ENCODE data around the gene DCTN3.

DCTN3 gene

DNA sequence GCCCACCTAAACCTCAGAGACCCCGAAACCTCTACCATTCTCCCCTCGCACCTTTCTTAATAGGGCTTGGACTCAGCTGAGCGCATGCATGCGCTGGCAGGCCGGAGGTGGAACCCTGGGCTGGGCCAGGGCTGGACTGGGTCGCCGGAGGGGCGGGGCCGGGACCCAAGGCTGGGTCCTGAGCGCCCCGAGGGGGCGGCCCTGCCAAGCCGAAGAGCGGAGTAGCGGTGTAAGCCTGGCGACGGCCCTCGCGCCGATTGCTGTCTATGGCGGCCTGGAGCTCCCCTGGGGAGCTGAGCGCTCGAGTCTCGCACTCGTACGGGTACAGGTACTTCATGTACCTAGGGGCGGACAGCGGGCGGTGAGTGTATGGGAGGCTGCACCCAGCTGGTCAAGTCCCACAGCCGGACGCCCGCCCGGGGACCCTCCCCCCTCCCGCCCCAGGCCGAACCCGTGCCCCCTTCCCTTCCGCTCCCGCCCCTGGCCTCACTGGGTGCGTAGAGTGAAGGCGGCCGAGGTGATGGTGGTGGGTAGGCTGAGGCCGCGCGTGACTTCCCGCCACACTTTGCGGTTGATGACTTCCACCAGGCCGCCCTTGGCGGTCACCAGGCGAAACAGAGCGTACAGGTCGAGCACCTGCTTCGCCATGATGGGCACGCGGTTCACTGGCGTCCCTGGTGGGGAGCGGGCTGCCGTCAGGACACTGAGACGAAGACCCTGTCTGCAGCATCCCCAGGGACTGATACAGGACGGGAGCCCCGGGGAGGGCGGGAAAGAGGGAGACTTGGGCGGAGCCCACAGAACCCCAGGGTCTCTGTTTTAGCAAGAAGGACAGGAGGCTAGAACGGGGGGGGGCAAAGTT, 3.3 kb upstream of the DCTN3 start:
- H3K4me3 ChIP-seq (ENCODE audit: low read depth, low read length), result no peak overlapping the region
- H3K27me3 ChIP-seq (replicated peaks), result peaks cover 49% of the 10 kb centered on the region
- H3K36me3 ChIP-seq (replicated peaks), result no peaks in the 10 kb centered on the region
- in situ Hi-C loops (cut with HindIII; ENCODE audit: low pct_ligation_motif_present, low sequenced_read_pairs), result no loop called here
- DNase-seq, result no peak
- TF ChIP-seq, protein P1, sequence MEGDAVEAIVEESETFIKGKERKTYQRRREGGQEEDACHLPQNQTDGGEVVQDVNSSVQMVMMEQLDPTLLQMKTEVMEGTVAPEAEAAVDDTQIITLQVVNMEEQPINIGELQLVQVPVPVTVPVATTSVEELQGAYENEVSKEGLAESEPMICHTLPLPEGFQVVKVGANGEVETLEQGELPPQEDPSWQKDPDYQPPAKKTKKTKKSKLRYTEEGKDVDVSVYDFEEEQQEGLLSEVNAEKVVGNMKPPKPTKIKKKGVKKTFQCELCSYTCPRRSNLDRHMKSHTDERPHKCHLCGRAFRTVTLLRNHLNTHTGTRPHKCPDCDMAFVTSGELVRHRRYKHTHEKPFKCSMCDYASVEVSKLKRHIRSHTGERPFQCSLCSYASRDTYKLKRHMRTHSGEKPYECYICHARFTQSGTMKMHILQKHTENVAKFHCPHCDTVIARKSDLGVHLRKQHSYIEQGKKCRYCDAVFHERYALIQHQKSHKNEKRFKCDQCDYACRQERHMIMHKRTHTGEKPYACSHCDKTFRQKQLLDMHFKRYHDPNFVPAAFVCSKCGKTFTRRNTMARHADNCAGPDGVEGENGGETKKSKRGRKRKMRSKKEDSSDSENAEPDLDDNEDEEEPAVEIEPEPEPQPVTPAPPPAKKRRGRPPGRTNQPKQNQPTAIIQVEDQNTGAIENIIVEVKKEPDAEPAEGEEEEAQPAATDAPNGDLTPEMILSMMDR (IDR thresholded peaks at IDR 0.05; ENCODE audit: low read depth, low read length, missing control alignments), result no peak
- no peak overlapping the region for H3K27ac ChIP-seq

DNA sequence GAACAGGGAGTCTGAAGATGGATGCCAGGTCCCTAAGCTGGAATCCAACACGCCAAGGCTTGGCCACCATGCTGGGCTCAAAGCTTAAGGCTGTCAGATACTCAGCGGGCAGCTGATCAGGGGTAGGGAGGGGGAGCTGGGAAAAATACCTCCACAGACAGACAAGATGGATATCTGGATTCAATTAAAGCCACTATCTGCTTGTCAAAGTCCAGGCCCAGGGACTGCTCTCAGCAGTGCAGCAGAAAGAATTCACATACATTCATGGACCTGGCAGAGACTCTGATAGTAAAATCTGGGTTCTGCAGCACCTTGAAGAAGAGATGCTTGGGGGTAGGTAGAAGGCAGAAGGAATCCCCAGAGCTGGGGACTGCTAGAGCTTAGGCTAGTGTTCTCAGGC, 5.2 kb downstream of the DCTN3 start:
- Histone ChIP-seq H3K4me3 (ENCODE audit: low read depth, low read length) (no peak overlapping the region), H3K27me3 (replicated peaks) (no peaks in the 10 kb centered on the region), H3K27ac (no peak overlapping the region), H3K36me3 (replicated peaks) (peaks cover 28% of the 10 kb centered on the region)
- no peak for DNase-seq
- in situ Hi-C loops (cut with HindIII; ENCODE audit: low pct_ligation_motif_present, low sequenced_read_pairs), result no loop called here
- TF ChIP-seq, protein P1 (IDR thresholded peaks at IDR 0.05; ENCODE audit: low read depth, low read length, missing control alignments), result no peak

DNA sequence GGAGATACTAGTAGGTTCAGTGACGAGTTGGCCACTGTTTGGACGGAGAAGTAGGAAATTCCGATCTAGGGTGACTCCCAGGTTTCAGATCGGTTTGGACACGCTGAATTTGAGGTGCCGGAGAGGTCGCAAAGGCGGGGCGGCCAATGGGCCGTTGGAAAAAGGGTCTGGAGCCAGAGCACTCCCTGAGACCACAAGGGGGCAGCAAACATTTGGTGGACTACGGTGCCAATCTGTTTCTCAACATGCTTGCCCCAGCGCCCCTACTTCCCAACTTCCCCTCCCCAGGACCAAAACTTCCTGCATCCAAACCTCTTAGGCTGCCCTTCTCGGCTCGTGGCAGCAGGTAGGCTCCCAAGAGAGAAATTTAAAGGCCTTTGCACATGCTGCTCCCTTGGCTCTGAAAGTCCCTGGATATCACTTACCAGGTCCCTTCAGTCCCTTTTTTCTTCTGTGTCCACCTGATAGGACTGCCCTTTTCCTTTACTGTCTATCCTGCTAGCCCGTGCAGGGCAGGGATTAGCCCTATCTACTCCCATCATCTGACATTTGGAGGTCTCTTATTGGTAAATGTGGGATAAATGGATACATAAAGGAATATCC, 7.4 kb downstream of the DCTN3 start:
- peak overlapping the region; percentile 83 for H3K4me3 ChIP-seq (ENCODE audit: low read depth, low read length)
- peak; percentile 65 for DNase-seq
- TF ChIP-seq, protein P1 (IDR thresholded peaks at IDR 0.05; ENCODE audit: low read depth, low read length, missing control alignments), result peak; percentile 94
- no peak overlapping the region for H3K27ac ChIP-seq
- H3K27me3 ChIP-seq (replicated peaks), result no peaks in the 10 kb centered on the region
- H3K36me3 ChIP-seq (replicated peaks), result peaks cover 26% of the 10 kb centered on the region
- in situ Hi-C loops (cut with HindIII; ENCODE audit: low pct_ligation_motif_present, low sequenced_read_pairs), result no loop called here

DNA sequence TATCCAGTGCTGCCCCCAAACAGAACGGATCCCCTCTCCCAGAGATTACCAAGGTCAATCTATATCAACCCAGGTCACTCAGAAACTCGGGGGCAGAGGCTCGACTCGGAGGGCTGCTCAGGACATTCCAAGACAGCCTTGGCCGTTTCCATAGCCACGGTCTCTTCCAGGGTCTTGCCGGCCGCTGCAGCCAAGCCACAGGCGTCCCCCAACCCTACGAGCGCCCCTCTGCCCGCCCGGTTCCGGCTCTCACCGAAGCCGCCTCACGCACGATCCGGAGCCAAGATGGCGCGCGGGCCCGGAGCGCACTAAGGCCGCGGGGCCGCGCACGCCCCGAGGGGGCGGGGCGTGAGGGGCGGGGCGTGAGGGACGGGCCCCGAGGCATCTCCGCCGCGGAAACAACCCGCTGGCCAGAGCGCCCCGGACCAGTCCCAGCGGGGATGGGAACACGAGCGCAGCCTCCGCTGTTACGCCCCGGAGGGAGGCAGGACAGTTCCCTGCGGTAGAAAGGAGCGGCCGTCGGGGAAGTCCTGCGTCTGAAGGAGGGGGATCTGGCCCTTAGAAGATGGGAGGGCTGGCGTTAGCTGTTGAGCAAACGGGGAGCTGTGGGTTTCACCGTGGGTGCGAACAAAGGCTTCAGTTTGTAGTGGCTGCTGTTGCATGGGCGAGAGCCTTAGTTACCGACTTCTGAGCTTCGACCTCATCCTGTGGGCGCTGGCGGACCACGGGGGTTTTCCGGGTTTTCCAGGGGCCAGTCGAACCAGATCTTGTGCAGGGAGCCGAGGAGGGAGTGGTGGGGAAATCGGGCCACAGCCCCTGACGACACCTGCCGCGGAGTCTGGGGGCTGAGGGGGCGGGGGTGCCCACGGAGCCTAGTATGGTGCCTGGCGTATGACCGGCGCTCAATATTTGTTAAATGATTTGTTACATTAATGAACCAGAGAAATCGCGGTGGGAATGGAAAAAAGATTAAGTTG, 8.2 kb downstream of the DCTN3 start, which contains the start of gene RPP25L:
Gene RPP25L (minus strand): TSS at position 287 of the 977 bp plus-strand sequence. CDS start 801 bp downstream, outside the sequence.
- Histone ChIP-seq H3K4me3 (ENCODE audit: low read depth, low read length) (peak within 1 kb of the TSS; percentile 83), H3K27ac (peak within 1 kb of the TSS; percentile 62), H3K27me3 (replicated peaks) (no peaks in the 10 kb centered on the region), H3K36me3 (replicated peaks) (peaks cover 19% of the 10 kb centered on the region)
- TF ChIP-seq, protein P1 (IDR thresholded peaks at IDR 0.05; ENCODE audit: low read depth, low read length, missing control alignments), result no peak
- DNase-seq, result peak; percentile 53
- in situ Hi-C loops (cut with HindIII; ENCODE audit: low pct_ligation_motif_present, low sequenced_read_pairs), result no loop called here

DNA sequence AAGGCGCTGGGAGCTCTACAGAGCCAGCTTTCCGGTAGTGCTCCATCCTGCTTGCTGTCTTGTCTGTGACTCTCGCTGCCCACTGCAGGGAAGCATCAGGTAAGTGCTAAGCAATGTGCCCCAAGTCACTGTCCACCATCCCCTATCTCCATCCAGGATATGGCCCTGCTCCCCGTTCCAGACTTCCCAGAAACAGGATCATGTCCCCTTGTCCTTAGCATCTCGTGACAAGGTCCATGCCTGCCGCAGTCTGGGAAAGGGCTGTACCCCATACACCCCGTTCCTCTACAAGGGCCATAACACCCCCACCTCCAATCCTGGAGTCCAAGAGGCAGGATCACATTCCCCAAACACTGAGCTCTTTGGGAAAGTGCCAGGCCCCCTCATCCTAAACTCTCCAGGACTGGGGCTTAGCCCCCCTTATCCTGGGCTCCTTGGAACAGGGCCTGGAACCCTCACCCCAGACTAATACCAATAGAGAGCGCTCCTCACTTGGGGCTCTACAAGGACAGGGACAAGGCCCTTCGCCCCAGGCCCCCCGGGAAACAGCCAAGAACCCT, 9.0 kb downstream of the DCTN3 start:
- TF ChIP-seq, protein P1 (IDR thresholded peaks at IDR 0.05; ENCODE audit: low read depth, low read length, missing control alignments), result no peak

More for the DNA sequence above, 9.0 kb downstream of the DCTN3 start:
- DNase-seq, result no peak
- no peaks in the 10 kb centered on the region for H3K27me3 ChIP-seq (replicated peaks)
- in situ Hi-C loops (cut with HindIII; ENCODE audit: low pct_ligation_motif_present, low sequenced_read_pairs), result no loop called here
- H3K36me3 ChIP-seq (replicated peaks), result peaks cover 12% of the 10 kb centered on the region
- H3K27ac ChIP-seq, result peak overlapping the region; percentile 62
- peak overlapping the region; percentile 83 for H3K4me3 ChIP-seq (ENCODE audit: low read depth, low read length)
